HG03103 (cell line): ENCODE results near the gene RNU5D-1.

Source experiments
- ATAC-seq: cut with Tn5 transposase; IDR thresholded peaks from one replicate; pipeline ENCODE4 v1.9.1; 2021; ENCODE audit warnings: low read depth; ENCODE audit not compliant: unreplicated experiment

Gene RNU5D-1

DNA sequence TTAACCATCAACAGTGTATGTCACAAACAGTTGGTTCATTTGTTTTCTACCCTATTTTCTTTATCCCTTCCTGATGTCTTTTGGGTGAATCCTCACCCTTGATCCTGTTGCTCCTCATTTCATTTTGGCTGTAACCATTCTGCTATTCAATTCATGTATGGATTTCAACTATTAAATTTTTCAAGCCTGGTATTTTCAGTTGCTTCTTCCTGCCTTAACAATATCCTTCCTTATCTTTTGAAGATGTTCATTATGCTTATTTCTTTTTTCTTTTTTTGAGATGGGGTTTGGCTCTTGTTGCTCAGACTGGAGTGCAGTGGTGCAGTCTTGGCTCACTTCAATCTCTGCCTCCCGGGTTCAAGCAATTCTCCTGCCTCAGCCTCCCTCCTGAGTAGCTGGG, 2.8 kb upstream of the RNU5D-1 start:
- no peak for ATAC-seq

DNA sequence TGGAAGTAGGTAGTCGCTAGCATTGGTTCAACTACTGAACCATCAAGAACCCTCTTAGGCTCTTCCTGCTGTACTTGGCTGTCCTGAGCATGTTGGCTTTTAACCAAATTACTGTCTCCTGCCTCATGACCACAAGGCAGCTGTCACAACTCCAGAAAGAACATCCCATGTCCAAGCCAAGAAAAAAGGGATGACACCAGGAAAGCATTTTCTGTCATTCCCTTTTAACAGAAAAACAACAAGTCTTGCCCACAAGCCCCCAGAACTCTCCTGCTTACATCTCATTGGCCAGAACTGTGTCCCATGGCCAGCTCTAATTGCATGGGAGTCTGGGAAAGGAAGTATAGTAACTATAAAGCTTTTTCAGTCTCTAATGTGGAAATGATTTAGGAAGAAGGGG, 2.4 kb upstream of the RNU5D-1 start:
- ATAC-seq, result no peak

DNA sequence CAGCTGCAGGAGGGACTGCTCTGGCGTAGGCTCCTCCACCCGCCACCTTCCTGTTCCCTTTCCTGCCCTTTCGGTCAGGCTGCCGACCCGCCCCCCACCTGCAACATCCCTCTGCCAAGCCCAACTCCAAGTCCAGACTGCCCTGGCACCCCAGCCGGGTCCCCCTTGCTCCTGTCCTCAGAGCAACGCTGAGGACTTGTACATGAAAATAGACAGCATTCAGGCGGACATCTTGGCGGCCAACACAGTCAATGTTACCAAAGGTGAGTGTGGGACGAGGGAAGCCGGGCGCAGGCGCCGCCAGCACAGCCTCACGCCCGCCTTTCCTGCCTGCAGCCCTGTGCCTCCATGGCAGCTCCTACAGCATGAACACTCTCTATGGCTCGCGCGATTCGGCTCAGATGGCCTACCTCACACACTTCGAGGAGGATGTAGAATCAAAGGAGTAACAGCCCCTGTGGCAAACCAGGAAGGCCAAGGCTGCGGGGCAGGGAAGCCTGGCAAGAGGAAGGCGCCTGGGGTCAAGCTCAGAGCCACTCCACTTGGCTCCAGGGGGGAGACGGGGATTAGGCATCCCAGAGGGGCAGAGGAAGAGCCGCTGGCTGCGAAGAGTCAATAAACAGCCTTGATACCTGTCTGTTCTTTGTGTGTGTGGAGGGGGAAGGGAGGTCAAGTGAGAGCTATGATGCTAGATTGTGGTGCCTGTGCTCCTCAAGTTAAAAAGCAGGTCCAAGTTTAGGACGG, 5.8 kb downstream of the RNU5D-1 start:
- no peak for ATAC-seq

DNA sequence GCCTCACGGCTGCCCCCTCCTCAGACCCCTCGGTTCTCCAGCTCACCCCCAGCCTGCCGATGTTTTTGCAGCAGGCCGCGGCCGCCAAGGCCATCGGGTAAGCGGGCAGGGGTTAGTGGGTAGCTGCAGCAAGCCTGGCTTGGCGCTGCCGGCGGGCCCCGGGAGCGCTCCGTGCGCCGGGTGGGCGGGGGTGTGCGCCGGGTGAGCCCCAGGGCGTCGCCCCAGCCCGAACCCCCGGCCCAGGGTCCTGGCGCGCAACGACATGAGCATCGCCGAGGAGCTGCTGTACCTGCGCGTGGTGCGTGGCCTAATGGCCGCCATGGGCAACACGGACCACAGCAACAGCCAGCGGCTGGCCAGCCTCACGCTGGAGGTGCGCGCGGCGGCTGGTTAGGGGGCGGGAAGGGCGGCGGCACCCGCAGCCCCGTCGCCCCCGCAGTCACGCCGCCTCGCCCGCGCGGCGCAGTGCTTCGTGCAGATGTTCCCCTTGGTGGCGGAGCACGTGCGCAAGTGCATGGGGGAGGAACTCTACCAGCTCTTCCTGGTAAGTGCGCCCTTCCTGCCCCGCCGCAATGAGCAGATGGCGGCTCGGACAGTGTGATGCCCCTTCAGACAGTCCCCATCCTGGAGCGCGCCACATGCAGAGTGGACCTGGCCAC, 6.5 kb downstream of the RNU5D-1 start:
- no peak for ATAC-seq

DNA sequence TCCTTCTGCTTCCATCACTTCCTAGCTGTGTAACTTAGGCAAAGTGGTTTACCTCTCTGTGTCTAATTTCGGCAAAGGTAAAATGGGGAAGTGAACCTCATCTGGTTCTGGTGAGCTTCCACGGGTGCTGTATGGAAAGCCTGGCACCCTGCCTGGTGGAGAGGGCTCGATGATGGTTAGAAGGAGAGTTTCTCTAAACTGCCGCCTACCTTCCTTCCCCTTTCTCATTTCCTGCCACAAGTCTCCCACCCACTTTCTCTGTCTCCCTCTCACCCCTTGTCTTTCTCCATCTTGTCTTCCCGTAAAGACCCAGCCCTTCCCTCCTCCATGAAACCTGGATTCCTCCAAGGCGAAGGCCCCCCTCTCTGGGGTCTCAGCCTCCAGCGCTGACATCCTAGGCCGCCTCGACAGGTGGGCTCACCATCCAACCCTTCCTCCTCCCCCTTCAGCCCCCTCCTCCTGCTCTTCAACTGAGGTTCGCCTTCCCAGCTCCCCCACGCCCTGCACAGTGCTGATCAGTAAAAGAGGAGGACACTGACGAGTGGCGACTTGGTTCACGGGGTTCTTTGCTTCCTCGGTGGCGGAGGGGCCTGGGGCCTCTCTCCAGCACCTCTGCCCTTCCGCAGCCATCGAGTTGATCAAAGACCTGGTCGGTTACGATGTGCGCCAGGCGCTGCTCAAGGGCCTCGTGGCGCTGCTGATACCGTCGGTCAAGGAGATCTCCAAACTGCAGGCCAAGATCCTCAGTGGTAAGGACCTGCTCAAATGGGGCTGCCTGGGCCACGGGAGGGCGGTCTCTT, 7.3 kb downstream of the RNU5D-1 start:
- no peak for ATAC-seq

DNA sequence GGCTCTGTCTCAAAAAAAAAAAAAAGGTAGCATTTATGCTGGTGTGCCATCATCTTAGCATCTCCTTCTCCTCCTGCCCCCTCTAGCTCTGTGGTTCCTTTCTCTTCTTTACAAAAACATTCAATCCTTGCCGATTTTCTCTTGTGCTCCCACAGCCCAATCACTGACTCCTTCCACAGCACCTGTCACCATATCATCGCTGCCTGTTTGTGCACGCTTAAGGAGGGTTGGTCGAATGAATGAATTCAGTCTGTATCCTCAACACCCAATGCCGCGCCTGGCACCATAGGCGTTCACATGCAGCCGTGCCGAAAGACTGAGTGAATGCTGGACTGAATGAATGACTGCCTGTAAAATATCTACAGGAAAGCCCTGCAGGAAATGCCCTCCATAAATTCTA, 7.9 kb downstream of the RNU5D-1 start:
- ATAC-seq, result no peak

DNA sequence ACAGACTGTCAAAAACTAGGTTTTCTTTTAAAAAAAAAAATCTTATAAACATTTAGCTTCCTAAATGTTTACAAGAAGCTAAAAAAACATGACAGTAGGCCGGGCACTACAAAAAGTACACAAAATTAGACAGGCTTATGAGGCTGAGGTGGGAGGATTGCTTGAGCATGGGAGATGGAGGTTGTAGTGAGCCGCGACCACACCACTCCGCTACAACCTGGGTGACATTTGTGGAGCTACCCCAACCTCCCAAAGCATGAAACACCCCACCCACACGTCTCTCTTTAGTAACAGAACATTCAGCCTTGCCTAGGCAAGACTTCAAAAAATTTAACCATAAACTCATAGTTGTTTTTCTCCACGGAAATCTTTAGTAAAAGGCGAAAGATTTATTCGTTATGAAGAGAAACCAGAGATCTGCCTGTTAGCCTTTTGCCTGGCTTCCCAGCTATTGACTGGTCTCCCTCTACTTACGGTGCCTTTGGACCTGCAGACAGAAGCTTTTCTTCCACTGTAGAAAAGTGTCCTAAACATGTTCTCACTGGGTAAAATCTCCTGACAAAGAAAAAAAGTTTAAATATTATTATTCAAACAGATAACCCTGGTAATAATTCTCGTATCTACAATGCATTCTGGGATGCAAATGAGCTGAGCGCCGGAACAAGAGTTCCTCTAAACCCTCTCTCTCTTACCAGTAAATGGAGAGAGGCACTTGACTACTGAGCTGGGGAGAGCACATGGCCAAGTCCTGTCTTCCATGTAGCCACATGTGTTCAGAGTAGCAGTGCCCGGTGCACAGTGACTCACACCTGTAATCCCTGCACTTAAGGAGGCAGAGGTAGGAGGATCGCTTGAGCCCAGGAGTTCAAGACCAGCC, 9.2 kb downstream of the RNU5D-1 start:
- ATAC-seq, result peak; percentile 55

DNA sequence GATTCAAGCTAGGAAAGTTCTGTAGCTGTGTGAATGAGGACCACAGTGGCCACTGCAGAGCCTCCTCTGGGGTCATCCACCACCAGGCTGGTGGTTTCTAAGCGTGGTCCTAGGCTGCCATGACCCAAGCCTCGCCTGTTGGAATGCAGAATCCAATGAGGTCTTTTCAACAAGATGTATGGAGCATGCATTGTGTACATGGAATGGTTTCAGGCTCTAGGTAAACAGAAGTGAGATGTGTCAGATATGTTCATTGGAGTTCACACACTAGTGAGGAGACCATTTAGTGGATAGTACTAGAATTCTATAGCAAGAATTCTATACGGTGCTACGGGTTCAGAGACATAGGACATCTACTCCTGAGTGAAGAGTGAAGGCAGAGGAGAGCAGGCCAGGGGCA, 10.7 kb downstream of the RNU5D-1 start:
- no peak for ATAC-seq

DNA sequence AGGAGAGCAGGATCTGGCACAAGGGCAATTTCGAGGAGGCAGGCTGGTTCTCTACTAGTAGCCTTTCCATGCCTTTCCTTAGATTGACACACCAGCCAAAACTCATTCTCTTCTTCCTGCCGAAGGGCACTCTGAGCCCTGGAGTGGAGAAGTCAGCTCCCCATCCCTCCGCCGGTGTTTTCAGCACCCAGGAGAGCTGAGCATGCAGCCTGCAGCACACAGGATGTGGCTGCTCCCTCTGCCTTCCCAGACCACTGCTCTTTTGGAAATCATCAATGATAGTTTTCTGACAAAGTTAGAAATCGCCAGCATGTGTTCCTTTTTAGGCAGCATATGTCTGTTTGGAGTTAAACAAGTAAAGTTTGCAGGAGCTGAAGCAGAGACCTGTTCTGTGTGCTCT, 11.7 kb downstream of the RNU5D-1 start:
- ATAC-seq, result no peak

DNA sequence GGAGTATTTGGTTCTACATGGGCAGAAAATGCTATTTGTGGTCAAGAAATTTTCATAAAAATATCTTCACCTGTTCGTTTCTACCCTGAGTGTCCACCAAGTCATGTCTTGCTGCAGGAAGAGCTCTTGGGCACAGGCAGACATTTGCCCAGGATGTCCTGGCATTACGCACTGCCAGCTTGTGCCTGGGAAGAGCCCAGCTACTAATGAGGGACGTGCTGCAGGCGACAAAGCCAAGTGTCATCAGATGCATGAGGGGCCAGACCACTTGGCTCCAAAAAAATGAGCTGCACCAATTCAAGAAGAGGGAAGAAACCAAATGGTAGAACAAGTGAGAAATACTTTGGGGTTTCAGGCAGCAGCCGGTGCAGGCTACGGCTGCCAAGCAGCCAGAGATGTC, 12.9 kb downstream of the RNU5D-1 start:
- ATAC-seq, result no peak

DNA sequence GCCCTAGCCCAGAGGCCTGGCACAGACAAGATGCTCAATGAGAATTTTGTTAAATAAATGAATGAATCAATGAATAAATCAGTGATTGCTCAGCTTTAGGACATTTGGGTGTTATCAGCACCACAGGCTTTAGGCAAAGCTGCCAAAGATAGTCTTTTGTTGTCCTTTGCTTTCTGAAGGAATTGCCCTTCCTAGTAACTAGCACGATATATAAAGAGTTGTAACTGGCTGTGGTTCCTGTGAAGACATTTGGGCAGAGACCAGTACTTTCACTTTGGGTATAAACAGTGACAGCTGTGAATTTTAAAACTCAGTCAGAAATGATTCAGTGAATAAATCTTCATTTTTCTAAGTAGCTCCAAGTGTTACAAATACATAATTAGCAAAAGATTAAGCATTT, 13.3 kb downstream of the RNU5D-1 start:
- no peak for ATAC-seq

DNA sequence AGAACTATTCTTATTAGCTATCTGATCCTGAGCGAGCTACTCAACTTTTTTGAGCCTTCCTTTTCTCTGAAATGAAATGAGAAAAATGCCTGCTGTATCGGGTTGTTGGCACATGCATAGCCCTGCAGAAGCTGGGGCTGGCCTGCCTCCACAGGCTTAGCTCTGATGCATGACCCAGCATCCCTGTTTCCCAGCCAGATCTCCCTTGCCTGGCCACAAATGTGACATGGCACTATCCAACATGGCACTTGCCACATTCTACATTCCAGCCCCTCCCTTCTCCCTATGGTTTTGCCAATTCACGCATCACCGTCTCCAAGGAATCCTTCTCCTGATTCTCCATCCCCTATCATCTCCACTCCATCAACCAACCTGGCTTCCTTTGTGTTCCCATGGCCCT, 13.8 kb downstream of the RNU5D-1 start:
- no peak for ATAC-seq

DNA sequence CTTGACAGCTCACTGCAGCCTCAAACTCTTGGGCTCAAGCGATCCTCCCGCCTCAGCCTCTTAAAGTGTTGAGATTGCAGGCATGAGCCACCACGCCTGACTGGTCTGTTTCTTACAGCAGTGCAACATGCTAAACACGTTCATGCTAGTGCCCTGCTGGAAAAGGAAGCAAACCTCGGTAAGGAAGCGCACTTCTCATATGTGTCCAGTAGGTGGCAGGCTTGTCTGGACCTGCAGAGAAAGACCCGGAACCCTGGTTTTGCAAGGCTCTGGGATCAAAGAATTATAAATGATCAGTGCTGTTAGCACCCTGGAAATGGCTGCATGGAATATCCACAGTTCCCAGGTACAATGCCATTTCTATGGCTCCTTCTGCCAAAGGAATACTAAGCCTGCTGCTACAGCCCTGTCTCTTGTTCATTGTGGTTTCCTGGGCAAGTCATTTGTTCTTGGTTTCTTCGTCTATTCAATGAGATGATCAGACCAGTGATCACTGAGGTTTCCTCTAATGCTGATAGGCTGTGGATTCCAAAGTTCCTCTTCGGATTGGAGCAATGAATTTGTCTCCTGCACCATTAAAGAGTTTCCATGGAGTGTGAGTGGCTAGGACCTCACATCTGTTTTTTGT, 15.9 kb downstream of the RNU5D-1 start:
- ATAC-seq, result no peak

DNA sequence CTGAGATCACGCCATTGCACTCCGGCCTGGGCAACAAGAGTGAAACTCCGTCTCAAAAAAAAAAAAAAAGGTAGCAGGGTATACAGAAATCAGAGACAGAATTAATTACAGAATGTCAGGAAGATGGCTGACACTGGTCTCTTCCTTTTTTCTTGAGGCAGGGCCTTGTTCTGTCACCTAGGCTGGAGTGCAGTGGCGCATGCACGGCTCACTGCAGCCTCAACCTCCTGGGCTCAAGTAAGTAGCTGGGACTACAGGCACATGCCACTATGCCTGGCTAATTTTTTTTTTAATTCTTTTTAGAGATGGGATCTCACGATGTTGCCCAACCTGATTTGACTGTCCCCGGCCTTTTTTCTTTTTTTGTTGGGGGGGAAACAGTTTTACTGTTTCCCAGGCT, 16.4 kb downstream of the RNU5D-1 start:
- no peak for ATAC-seq

DNA sequence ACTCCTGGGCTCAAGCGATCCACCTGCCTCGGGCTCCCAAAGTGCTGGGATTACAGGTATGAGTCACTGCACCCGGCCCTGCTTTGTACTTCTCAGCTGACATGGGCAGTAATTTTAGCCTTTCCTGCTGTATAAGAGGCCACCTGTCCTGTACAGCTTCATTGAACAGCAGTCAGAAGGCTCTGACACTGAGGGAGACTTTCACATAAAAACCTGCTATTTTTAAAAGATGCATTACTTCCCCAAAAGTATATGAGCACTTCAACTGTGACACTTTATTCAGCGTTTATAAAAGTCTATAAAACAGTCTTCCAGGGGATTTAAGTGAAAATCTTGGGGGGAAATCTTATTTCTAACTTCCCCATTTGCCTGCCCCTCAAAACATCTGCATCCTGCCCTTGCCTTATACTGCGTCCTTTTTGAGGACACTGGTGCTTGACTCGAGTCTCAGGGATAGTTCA, 17.6 kb downstream of the RNU5D-1 start:
- no peak for ATAC-seq

DNA sequence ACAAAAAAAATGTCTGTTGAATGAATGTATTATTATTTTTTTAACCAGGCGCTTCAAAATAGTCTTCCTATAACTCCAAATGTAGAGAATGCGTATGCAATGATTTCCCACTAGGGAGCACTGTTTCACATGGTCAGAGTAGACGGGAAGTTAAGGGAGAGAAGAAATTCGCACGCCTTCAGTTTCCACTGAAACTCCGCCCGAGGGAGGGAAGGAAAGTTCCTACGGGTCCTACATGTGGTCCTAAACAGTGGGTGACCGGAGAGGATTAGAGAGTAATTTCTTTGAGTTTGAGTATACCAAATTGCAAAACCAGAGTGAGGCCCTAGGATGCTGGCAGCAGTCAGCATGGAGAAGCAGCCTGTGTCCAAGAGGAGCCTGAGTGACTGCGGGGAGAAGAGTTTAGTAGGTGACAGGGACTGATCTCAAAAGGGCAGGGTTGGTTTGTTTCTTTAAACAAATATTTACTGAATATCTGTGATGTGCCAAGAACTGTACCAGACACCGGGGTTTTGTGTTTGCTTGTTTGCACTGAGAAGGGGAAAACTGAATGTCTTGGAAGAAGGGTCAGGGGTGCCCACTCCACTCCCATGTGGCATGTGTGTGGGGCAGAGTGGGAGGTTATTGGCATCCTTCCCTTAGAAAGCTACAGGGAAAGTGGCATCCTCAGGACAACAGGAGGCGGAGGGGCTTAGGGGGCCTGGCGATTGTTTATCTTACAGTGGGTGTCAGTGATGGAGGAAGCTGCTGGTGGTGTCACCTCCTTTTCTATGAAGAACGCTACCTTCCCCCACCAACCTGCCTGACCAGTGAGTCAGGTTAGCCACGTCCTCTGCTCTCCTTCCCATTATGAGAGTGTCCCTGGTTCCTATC, 22.8 kb downstream of the RNU5D-1 start:
- ATAC-seq, result no peak

DNA sequence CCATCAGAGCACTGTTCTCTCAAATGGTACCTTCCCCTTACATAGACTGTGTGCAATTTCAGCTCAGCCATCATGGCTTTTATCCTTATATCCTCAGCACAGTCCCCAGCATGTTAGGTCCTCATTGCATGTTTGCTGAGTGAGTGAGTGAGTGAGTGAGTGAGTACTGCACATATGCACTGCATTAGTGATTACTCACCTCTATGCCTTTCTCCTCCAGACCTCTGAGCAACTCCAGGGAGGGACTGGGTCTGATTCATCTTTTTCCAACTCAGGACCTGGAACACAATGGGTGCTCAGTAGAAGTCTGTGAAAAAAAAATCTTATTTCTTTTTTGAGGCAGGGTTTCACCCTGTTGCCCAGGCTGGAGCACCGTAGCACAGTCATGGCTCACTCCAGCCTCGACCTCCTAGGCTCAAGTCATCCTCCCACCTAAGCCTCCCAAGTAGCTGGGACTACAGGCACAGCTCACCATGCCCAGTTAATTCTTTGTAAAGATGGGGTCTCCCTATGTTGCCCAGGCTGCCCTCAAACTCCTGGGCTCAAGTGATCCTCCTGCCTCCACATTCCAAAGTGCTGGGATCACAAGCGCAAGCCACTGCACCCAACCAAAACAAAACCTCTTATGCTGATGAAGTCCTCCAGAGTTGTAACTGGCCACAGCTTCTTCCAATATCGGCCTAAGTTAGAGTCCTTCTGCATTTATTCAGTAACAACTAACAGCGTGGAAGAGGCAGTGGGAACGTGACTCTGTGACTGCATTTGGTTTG, 23.7 kb downstream of the RNU5D-1 start:
- ATAC-seq, result no peak

DNA sequence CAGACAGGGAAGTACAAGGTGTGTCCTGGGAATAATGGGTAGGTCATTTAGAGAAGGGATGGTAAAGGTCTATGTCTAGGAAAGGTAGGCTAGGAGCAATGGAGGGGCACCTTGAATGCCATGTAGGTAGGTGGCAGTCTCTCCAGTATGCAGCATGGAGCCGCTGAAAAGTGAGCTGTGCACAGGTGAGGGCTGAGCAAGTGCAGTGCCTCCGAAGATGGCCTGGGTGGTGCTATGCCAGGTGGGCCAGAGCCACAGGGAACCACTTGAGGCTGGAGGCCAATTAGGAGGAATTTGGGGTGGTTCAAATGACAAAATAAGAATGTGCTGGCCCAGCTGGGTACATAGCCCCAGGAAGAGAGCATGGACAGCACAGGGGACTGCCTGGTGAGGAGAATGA, 25.0 kb downstream of the RNU5D-1 start:
- no peak for ATAC-seq
